Trophoblast cell (in vitro differentiated cells and primary cell): ENCODE data around the gene TAGLN2.

Experiments
- DNase-seq, 2 donors: peaks; one replicate each; pipeline ENCODE4 v3.0.0-alpha.2; 2016
- H2AFZ ChIP-seq: 2 replicates; pipeline ENCODE4 v1.6.1; 2013; ENCODE audit warnings: low read length, moderate library complexity, mild to moderate bottlenecking; ENCODE audit not compliant: insufficient read depth, poor library complexity
- H2AK5ac ChIP-seq: 2 replicates; pipeline ENCODE4 v1.6.1; 2013; ENCODE audit warnings: mild to moderate bottlenecking, low read length
- H2BK120ac ChIP-seq: 2 replicates; pipeline ENCODE4 v1.6.1; 2013; ENCODE audit warnings: low read length, mild to moderate bottlenecking, moderate library complexity; ENCODE audit not compliant: insufficient read depth, poor library complexity
- H2BK12ac ChIP-seq: 2 replicates; pipeline ENCODE4 v1.6.1; 2013; ENCODE audit warnings: mild to moderate bottlenecking, low read length, moderate library complexity
- H2BK5ac ChIP-seq: 2 replicates; pipeline ENCODE4 v1.6.1; 2013; ENCODE audit warnings: low read length, low read depth, moderate library complexity, mild to moderate bottlenecking; ENCODE audit not compliant: poor library complexity
- H3K14ac ChIP-seq: 2 replicates; pipeline ENCODE4 v1.6.1; 2013; ENCODE audit warnings: mild to moderate bottlenecking, low read length
- H3K18ac ChIP-seq: 2 replicates; pipeline ENCODE4 v1.6.1; 2013; ENCODE audit warnings: mild to moderate bottlenecking, low read length
- H3K23ac ChIP-seq: 2 replicates; pipeline ENCODE4 v1.6.1; 2013; ENCODE audit warnings: low read length
- H3K27ac ChIP-seq: 2 replicates; pipeline ENCODE4 v1.5.1; 2013; ENCODE audit warnings: low read depth, mild to moderate bottlenecking, inconsistent platforms, low read length, moderate library complexity
- H3K27me3 ChIP-seq: 2 replicates; pipeline ENCODE4 v1.6.1; 2013; ENCODE audit warnings: inconsistent platforms, mild to moderate bottlenecking, low read length, moderate library complexity; ENCODE audit not compliant: insufficient read depth
- H3K36me3 ChIP-seq, 2 experiments: 1 replicate in 1 of 2; 2 replicates in 1 of 2; pipeline ENCODE4 v1.6.1; 2013; ENCODE audit warnings: low read length in 2 of 2, mild to moderate bottlenecking in 2 of 2, moderate library complexity in 1 of 2; ENCODE audit not compliant: insufficient read depth in 2 of 2, control insufficient read depth in 1 of 2
- H3K4ac ChIP-seq: 2 replicates; pipeline ENCODE4 v1.6.1; 2013; ENCODE audit warnings: low read depth, mild to moderate bottlenecking, low read length, moderate library complexity
- H3K4me1 ChIP-seq, 2 experiments: 1 replicate in 1 of 2; 2 replicates in 1 of 2; pipeline ENCODE4 v1.6.1; 2013; ENCODE audit warnings: low read length in 2 of 2, mild to moderate bottlenecking in 2 of 2, moderate library complexity in 1 of 2; ENCODE audit not compliant: insufficient read depth in 2 of 2, control insufficient read depth in 1 of 2
- H3K4me2 ChIP-seq: 2 replicates; pipeline ENCODE4 v1.6.1; 2013; ENCODE audit warnings: inconsistent platforms, mild to moderate bottlenecking, low read length, moderate library complexity
- H3K4me3 ChIP-seq: 2 replicates; pipeline ENCODE4 v1.5.1; 2013; ENCODE audit warnings: mild to moderate bottlenecking, low read depth, low read length, inconsistent platforms
- H3K79me1 ChIP-seq: one replicate; pipeline ENCODE4 v1.6.1; 2013; ENCODE audit warnings: low read length
- H3K79me2 ChIP-seq: 2 replicates; pipeline ENCODE4 v1.6.1; 2013; ENCODE audit warnings: low read length, mild to moderate bottlenecking; ENCODE audit not compliant: control insufficient read depth, insufficient read depth, poor library complexity
- H3K9ac ChIP-seq: 2 replicates; pipeline ENCODE4 v1.6.1; 2013; ENCODE audit warnings: mild to moderate bottlenecking, low read length
- H3K9me3 ChIP-seq: 2 replicates; pipeline ENCODE4 v1.6.1; 2013; ENCODE audit warnings: low read depth, mild to moderate bottlenecking, control low read depth, inconsistent platforms, low read length; ENCODE audit not compliant: insufficient read depth
- H4K12ac ChIP-seq: 2 replicates; pipeline ENCODE4 v1.6.1; 2013; ENCODE audit warnings: low read depth, mild to moderate bottlenecking, low read length, moderate library complexity
- H4K8ac ChIP-seq: 2 replicates; pipeline ENCODE4 v1.6.1; 2013; ENCODE audit warnings: low read depth, mild to moderate bottlenecking, low read length, moderate library complexity
- H4K91ac ChIP-seq: one replicate; pipeline ENCODE4 v1.6.1; 2013; ENCODE audit warnings: low read depth, mild to moderate bottlenecking, low read length, moderate library complexity
- WGBS: extraction: QIAGEN DNeasy Blood & Tissue Kit; methylation state at CpG from one replicate; pipeline ENCODE4 v1.1.7; 2013; ENCODE audit warnings: missing lambda C conversion rate; ENCODE audit not compliant: insufficient read length, insufficient coverage; ENCODE audit errors: extremely low coverage; 5-methylcytosine and 5-hydroxymethylcytosine counted together

Gene TAGLN2

GRCh38 chr1:159879977-159880376 lies 45.3 kb downstream of the TAGLN2 start:
- no peak overlapping the region for H2BK5ac ChIP-seq
- H3K4me3 ChIP-seq = no peak overlapping the region
- no peaks in the 10 kb centered on the region for H3K36me3 ChIP-seq
- H4K12ac ChIP-seq = no peak overlapping the region
- H3K79me2 ChIP-seq = no peaks in the 10 kb centered on the region
- H3K27ac ChIP-seq = no peak overlapping the region
- H3K79me1 ChIP-seq = no peaks in the 10 kb centered on the region
- H4K8ac ChIP-seq = no peak overlapping the region
- no peak overlapping the region for H4K91ac ChIP-seq
- no peak overlapping the region for H2AFZ ChIP-seq
- peak; percentile 33 to 76 for DNase-seq
- H2BK120ac ChIP-seq = no peak overlapping the region
- no peak overlapping the region for H3K4me2 ChIP-seq
- H3K4ac ChIP-seq = no peak overlapping the region
- H3K9ac ChIP-seq = no peak overlapping the region
- H2AK5ac ChIP-seq = no peak overlapping the region
- no peak overlapping the region for H3K23ac ChIP-seq
- H3K14ac ChIP-seq = no peak overlapping the region
- H3K27me3 ChIP-seq = no peaks in the 10 kb centered on the region
- no peaks in the 10 kb centered on the region for H3K9me3 ChIP-seq
- WGBS = no CpG with 5 or more reads among the region's 4 CpGs
- no peaks in the 10 kb centered on the region for H3K4me1 ChIP-seq
- no peak overlapping the region for H2BK12ac ChIP-seq
- no peak overlapping the region for H3K18ac ChIP-seq

- H2BK120ac ChIP-seq = no peak overlapping the region
- WGBS = no CpG with 5 or more reads among the region's 3 CpGs
- H3K79me2 ChIP-seq = no peaks in the 10 kb centered on the region
- no peak overlapping the region for H3K18ac ChIP-seq
- H3K4ac ChIP-seq = no peak overlapping the region
- H2BK12ac ChIP-seq = no peak overlapping the region
- H3K27me3 ChIP-seq = no peaks in the 10 kb centered on the region
- H3K4me1 ChIP-seq = no peaks in the 10 kb centered on the region
- no peak overlapping the region for H2BK5ac ChIP-seq
- H3K36me3 ChIP-seq = no peaks in the 10 kb centered on the region
- H3K79me1 ChIP-seq = no peaks in the 10 kb centered on the region
- H4K8ac ChIP-seq = no peak overlapping the region
- no peak overlapping the region for H3K4me3 ChIP-seq
- no peak overlapping the region for H4K12ac ChIP-seq
- H2AK5ac ChIP-seq = no peak overlapping the region
- no peak overlapping the region for H3K23ac ChIP-seq
- H3K14ac ChIP-seq = no peak overlapping the region
- no peak overlapping the region for H3K9ac ChIP-seq
- no peaks in the 10 kb centered on the region for H3K9me3 ChIP-seq
- no peak overlapping the region for H4K91ac ChIP-seq
- no peak for DNase-seq
- no peak overlapping the region for H3K4me2 ChIP-seq
- H2AFZ ChIP-seq = no peak overlapping the region
- no peak overlapping the region for H3K27ac ChIP-seq
These were observed 46.2 kb downstream of the TAGLN2 start for GRCh38 chr1:159879136-159879535.

GRCh38 chr1:159877695-159878444 lies 47.4 kb downstream of the TAGLN2 start:
- Histone ChIP-seq H2BK5ac (no peak overlapping the region), H3K9me3 (no peaks in the 10 kb centered on the region), H4K12ac (no peak overlapping the region), H3K14ac (no peak overlapping the region), H3K18ac (no peak overlapping the region), H3K4ac (no peak overlapping the region), H3K9ac (no peak overlapping the region), H2AK5ac (no peak overlapping the region), H3K36me3 (no peaks in the 10 kb centered on the region), H2BK12ac (no peak overlapping the region), H4K8ac (no peak overlapping the region), H2BK120ac (no peak overlapping the region), H3K23ac (no peak overlapping the region), H3K27ac (no peak overlapping the region), H4K91ac (no peak overlapping the region), H3K79me2 (no peaks in the 10 kb centered on the region), H3K27me3 (no peaks in the 10 kb centered on the region), H3K79me1 (no peaks in the 10 kb centered on the region), H3K4me2 (no peak overlapping the region), H3K4me3 (no peak overlapping the region), H2AFZ (no peak overlapping the region), H3K4me1 (peaks cover 4% of the 10 kb centered on the region in 2 experiments)
- WGBS = no CpG with 5 or more reads among the region's 6 CpGs
- peak; percentile 23 to 27 for DNase-seq

- Histone ChIP-seq H3K79me2 (no peaks in the 10 kb centered on the region), H3K4me3 (no peak overlapping the region), H3K27me3 (no peaks in the 10 kb centered on the region), H3K4me1 (peaks cover 7 to 14% of the 10 kb centered on the region in 2 experiments), H3K14ac (no peak overlapping the region), H4K12ac (no peak overlapping the region), H2BK5ac (no peak overlapping the region), H4K8ac (no peak overlapping the region), H2AK5ac (no peak overlapping the region), H3K18ac (no peak overlapping the region), H3K27ac (no peak overlapping the region), H3K79me1 (no peaks in the 10 kb centered on the region), H4K91ac (no peak overlapping the region), H2BK120ac (no peak overlapping the region), H2BK12ac (no peak overlapping the region), H3K4ac (no peak overlapping the region), H3K36me3 (no peaks in the 10 kb centered on the region), H2AFZ (no peak overlapping the region), H3K4me2 (no peak overlapping the region), H3K23ac (no peak overlapping the region), H3K9me3 (no peaks in the 10 kb centered on the region), H3K9ac (no peak overlapping the region)
- no CpG with 5 or more reads among the region's 4 CpGs for whole genome bisulfite sequencing
- no peak for DNase-seq
These were observed 51.7 kb downstream of the TAGLN2 start for GRCh38 chr1:159873530-159874143.
